Stimulated activated naive CD8-positive, alpha-beta T cell treated with anti-CD3 and anti-CD28 coated beads, Interleukin-15, amount 100 ng/mL, for 72 hours (primary cell): ENCODE data around the gene ADH1A.
"Not testable (repeated sequence)": the region's sequence is repeated elsewhere in the genome, so short reads cannot be mapped to it uniquely, and the experiment has no call there.

ENCODE experiments used
- ATAC-seq: fragments of 150-1000 bp; cut with Tn5 transposase; 2 replicates; pipeline ENCODE4 v1.10.0; 2021; ENCODE audit warnings: mild to moderate bottlenecking, moderate library complexity
- DNase-seq, 2 donors: peaks; one replicate each; pipeline ENCODE4 v3.0.0; 2021 to 2022
- H3K27ac Mint-ChIP-seq, 2 donors: one replicate each; pipeline ENCODE4 v1.8.0; 2022; ENCODE audit warnings: mild to moderate bottlenecking in 2 of 2, mixed read lengths in 2 of 2, moderate library complexity in 2 of 2
- H3K27me3 Mint-ChIP-seq: one replicate; pipeline ENCODE4 v1.8.0; 2022; ENCODE audit warnings: mixed read lengths
- H3K4me1 Mint-ChIP-seq: one replicate; pipeline ENCODE4 v1.8.0; 2022; ENCODE audit warnings: mild to moderate bottlenecking, mixed read lengths
- H3K4me3 Mint-ChIP-seq, 2 donors: one replicate each; pipeline ENCODE4 v1.8.0; 2022; ENCODE audit warnings: mild to moderate bottlenecking in 2 of 2, mixed read lengths in 2 of 2, moderate library complexity in 1 of 2
- H3K9me3 Mint-ChIP-seq, 2 donors: one replicate each; pipeline ENCODE4 v1.8.0; 2022; ENCODE audit warnings: mixed read lengths in 2 of 2

The ADH1A gene

DNA sequence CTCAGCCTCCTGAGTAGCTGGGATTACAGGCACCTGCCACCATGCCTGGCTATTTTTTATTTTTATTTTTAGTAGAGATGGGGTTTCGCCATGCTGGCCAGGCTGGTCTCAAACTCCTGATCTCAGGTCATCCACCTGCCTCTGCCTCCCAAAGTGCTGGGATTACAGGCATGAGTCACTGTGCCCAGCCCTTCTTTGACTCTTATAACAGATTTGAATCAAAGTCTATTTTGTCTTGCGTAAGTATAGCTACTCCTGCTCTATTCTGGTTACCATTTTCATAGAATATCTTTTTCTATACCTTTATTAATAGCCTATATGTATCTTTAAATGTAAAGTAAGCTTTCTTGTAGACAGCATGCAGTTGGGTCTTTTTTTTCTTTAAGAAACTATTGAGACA, 57.4 kb downstream of the ADH1A start:
- not testable (repeated sequence) for H3K27ac Mint-ChIP-seq, H3K4me1 Mint-ChIP-seq, ATAC-seq, H3K4me3 Mint-ChIP-seq, DNase-seq, H3K27me3 Mint-ChIP-seq
- peaks cover 18 to 23% of the 10 kb centered on the region in 2 donors for H3K9me3 Mint-ChIP-seq

DNA sequence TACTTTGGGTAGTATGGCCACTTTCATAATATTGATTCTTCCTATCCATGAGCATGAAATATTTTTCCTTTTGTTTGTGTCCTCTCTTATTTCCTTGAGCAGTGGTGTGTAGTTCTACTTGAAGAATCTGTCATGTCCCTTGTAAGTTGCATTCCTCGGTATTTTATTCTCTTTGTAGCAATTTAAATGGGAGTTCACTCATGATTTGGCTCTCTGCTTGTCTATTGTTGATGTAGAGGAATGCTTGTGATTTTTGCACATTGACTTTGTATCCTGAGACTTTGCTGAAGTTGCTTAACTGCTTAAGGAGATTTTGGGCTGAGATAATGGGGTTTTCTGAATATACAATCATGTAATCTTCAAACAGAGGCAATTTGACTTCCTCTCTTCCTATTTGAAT, 62.1 kb downstream of the ADH1A start:
- H3K27ac Mint-ChIP-seq, result not testable (repeated sequence)
- peaks cover 17 to 18% of the 10 kb centered on the region in 2 donors for H3K9me3 Mint-ChIP-seq

DNA sequence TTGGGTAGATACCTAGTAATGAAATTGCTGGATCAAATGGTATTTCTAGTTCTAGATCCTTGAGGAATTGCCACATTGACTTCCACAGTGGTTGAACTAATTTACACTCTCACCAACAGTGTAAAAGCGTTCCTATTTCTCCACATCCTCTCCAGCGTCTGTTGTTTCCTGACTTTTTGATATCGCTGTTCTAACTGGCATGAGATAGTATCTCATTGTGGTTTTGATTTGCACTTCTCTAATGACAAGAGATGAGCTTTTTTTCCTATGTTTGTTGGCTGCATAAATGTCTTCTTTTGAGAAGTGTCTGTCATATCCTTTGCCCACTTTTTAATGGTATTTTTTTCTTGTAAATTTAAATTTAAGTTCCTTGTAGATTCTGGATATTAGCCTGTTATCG, 63.1 kb downstream of the ADH1A start:
- not testable (repeated sequence) for H3K27ac Mint-ChIP-seq, H3K27me3 Mint-ChIP-seq, H3K4me3 Mint-ChIP-seq, ATAC-seq, DNase-seq, H3K4me1 Mint-ChIP-seq
- peaks cover 17 to 18% of the 10 kb centered on the region in 2 donors for H3K9me3 Mint-ChIP-seq

More for the DNA sequence above, 62.1 kb downstream of the ADH1A start:
- not testable (repeated sequence) for H3K27me3 Mint-ChIP-seq, DNase-seq, H3K4me1 Mint-ChIP-seq, H3K4me3 Mint-ChIP-seq, ATAC-seq
